HuH-7.5 (cell line): ENCODE measurements around the gene FRMD5.
"Not testable (repeated sequence)": the region's sequence is repeated elsewhere in the genome, so short reads cannot be mapped to it uniquely, and the experiment has no call there.

Experiments
- DNase-seq: peaks from one replicate; pipeline ENCODE4 v3.0.0; 2011; ENCODE audit warnings: low spot score

Gene FRMD5

DNA sequence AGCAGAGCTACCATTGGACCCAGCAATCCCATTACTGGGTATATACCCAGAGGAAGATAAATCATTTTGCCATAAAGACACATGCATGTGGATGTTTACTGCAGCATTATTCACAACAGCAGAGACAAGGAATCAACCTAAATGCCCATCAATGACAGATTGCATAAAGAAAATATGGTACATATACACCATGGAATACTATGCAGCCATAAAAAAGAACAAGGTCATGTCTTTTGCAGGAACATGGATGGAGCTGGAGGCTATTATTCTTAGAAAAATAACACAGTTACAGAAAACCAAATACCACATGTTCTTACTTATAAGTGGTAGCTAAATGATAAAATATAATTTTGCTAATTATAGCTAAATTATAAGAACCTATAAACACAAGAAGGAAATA lies 162.3 kb downstream of the FRMD5 start:
- DNase-seq: not testable (repeated sequence)

DNA sequence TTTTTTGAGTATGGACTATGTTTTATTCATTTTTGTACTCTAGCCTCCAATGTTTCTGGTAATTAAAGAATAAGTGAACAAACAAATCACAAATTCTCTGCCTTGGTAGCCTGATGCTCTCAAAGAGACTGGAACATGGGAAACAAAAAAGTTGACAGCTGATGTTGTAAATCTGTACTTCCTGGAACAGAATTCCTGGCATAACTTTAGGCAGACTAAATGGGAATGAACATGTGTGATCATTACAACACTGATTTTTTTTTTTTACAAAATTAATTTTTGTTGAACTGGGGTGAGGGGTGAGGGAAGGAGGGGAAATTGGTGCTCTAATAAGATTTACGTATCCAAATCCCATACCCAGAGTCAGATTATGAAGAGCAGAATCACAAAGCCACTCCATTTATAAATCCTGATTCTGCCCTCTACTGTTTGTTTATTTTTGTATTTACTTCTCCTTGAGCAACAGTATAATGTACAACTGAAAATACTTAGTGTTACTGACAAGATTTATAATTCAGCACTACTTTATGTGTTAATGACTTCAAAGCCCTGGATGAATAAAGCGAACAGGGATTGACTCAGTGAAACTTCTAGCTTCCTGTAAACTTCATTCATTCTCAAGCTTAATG lies 165.0 kb downstream of the FRMD5 start:
- DNase-seq: no peak

GRCh38 chr15:44029003-44029402 lies 166.1 kb downstream of the FRMD5 start:
- no peak for DNase-seq

GRCh38 chr15:44028349-44028748 lies 166.7 kb downstream of the FRMD5 start:
- no peak for DNase-seq

DNA sequence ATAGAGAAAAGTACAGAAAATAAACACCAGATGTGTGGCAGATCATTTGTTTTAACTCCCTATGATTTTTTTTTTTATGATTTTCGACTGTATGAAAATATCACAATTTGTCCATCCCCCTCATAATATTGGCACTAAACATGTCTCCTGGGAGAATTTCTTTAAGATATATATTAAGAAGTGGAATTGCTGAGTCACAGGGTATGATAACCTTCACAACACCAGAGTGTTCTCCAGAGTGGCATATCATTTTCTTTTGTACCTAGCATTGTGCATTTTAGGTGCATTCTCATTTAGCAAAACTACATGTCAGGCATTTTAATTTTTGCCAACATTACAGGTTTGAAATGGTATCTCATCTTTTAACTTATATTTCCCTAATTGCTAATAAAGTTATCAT lies 170.9 kb downstream of the FRMD5 start:
- no peak for DNase-seq

GRCh38 chr15:44023176-44023575 lies 171.9 kb downstream of the FRMD5 start:
- no peak for DNase-seq

DNA sequence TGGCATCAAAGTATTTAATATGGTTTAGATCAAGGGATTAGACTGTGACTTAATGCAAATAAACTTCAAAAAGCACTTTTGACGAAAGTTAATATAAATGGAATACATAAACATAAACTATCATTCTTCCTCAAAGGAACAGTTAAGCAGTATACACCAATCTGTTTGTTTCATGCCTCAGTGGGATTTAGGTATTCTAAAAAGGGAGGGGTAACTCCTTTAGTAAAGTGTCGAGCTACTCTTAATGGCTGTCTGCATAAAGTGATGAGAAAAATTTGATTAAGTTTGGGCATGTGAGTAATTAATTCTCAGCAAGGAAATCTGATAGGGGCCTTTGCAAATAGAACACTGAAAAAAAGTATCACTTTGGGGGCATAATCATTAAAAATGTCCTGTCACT lies 176.9 kb downstream of the FRMD5 start:
- DNase-seq: no peak

DNA sequence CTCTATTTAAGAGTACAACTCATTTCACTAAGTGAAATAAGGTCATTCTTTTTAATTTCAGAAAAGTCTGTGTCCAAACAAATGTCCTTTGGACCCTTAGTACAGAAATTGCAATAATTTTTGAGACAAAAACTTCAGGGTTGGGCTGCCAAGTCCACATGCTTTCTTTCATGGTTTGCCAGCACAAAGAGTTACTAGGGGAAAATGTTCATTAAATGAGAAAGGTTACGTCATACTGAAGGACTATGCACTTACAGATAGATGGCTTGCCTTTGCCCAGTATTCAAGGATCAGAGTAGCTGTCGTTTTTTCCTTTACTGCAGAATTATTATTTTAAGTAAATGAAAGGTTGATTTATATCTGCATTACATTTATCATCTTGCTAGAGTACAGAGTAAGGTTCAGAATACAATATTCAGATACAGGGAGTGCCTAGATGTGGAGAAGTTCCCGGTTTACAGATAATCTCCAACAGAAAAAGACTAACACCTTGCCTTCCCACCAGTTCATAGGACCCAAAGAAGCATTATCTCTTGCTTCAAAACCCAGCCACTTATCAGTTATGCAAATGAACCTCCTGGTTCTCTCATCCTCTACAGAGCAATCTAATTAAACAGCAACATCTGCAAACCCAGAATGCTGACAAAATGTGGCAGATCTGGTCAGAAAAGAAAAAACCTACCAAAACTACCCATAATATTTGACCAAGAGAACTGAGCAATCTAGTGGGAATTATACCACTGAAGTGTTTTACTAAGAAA lies 179.3 kb downstream of the FRMD5 start:
- no peak for DNase-seq

DNA sequence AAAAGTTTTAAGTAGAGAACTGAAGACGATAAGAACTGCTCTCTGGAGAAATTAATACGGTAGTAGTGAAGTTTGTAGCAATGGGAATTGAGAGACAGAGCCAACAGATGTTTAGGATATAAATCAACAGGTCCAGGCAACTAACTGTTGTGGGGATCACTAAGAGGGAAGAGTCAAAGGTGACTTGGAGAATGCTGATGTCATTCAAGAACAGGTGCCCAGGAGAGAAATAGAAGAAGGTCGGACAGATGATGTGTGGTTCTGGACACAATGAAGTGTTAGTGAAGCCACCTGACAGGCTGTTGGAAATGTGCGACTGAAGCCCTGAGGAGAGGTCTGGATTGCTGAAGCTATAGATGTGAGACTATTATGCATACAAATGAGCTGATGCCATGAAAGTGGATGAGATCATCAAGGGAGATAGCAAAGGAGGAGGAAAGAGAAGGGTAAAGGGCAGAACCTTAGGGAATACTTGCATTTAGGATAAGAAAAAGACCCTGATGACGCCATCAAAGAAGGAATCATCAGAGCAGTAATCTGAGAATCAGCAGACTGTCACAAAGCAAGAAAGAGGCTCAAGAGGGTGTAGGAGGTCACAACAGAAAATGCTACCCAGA lies 183.7 kb downstream of the FRMD5 start:
- no peak for DNase-seq

DNA sequence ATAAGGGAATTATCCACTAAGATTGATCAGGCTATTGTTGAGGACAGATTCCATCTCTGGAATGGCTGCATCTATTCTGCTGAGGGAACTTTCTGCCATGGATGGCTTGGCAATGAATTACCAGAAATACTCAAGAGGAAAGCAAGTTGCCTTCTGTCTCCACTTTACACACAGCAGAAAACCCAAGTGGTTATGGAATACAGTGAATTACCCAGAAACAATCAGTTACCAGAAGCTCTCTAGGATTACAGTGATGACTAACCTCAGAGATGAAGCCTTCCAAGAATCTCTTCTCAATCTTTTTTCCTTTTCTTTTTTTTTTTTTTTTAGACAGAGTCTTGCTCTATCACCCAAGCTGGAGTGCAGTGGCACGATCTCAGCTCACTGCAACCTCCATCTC lies 185.0 kb downstream of the FRMD5 start:
- DNase-seq: no peak

- DNase-seq: no peak
Observed at GRCh38 chr15:44009038-44009437, 186.0 kb downstream of the FRMD5 start.

- DNase-seq: not testable (repeated sequence)
Observed at GRCh38 chr15:44000248-44000647, 194.8 kb downstream of the FRMD5 start.

DNA sequence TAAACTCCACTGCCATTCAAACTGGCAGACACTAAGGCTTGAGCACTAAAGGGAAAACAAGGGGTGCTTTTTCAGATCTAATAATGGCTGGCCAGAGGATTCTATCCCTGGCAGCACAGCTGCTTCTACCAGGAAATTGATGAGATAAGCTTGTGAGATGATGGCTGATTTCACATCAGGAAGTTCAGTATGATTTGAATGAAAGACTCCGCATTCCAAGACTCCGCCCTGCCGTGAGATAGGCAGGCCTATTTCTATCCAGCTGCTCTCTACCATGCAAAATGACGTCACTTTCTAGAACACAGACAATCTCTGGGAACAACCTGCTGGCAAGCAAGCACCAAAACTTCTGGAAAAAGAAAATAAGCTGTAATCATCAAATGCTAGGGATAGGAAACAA lies 196.5 kb downstream of the FRMD5 start:
- no peak for DNase-seq

DNA sequence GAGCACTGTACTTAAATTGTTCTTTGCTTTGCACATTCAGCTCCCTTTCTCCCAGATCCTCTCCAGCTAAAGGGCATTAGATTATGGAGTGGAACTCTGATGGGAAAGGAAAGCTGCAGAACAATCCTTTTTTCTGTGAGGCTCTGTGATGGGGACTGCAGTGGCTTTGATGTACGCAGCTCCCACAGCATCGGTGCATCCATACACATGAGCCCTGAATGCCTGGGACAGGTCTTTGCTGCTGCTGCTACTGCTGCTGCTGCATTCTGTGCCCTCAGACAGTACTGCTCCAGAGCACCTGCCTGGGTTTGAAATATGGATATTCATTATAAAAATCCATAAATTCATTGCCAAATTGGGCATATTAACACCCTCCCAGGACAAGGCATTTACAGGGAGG lies 203.9 kb downstream of the FRMD5 start:
- no peak for DNase-seq

DNA sequence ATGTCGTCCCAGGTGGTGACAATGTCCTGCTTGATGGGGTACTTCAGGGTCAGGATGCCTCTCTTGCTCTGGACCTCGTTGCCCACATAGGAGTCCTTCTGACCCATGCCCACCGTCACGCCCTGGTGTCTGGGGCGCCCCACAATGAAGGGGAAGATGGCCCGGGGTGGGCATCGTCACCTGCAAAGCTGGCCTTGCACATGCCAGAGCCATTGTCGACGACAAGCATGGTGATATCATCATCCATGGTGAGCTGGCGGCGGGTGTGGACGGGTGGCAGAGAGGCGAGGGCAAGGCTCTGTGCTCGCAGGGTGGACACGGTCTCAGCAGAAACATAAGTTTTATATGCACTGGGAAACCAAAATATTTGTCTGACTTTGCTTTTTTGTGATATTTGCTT lies 205.1 kb downstream of the FRMD5 start:
- no peak for DNase-seq

DNA sequence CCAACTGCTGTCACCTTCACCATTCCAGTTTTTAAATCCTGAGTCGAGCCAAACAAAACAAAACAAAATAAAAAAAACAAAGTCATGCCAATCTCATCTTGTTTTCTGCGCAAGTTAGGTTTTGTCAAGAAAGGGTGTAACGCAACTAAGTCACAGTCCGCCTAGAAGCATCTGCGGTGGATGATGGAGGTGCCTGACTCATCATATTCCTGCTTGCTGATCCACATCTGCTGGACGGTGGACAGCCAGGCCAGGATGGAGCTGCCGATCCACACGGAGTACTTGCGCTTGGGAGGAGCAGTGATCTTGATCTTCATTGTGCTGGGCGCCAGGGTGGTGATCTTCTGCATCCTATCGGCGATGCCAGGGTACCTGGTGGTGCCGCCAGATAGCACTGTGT lies 206.2 kb downstream of the FRMD5 start:
- DNase-seq: no peak

DNA sequence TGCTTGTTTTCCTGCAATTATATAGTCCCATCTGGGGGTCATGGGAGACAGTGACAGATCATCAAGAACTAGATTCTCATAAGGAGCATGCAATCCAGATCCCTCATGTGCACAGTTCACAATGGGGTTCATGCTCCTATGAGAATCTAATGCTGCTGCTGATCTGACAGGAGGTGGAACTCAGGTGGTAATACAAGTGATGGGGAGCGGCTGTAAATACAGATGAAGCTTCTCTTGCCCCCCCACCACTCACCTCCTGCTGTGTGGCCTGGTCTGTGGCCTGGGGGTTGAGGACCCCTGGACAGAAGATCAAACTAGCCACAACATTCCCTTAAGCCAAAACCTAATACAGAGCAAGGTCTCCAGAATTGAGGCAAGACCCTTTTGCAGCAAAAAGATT lies 207.1 kb downstream of the FRMD5 start:
- no peak for DNase-seq

- no peak for DNase-seq
Observed at GRCh38 chr15:43985976-43986680, 208.9 kb downstream of the FRMD5 start.

- no peak for DNase-seq
Observed at GRCh38 chr15:43981576-43981975, 213.5 kb downstream of the FRMD5 start.

GRCh38 chr15:43977072-43977884 lies 217.8 kb downstream of the FRMD5 start:
- no peak for DNase-seq

GRCh38 chr15:43975770-43976169 lies 219.3 kb downstream of the FRMD5 start:
- DNase-seq: no peak

- no peak for DNase-seq
Observed at GRCh38 chr15:43975326-43975725, 219.7 kb downstream of the FRMD5 start.
